B cell (primary cell): Measurements from ENCODE around the gene TMEM81. TPM values are rescaled to one million over a fixed set of nuclear protein-coding genes. Genes with fewer than 3 reads are reported as not detected.

Source experiments
- ATAC-seq: fragments of 200-7000 bp; cut with Tn5 transposase; one replicate; pipeline ENCODE4 v1.10.0; 2021; ENCODE audit warnings: low read depth, mild to moderate bottlenecking, moderate number of reproducible peaks, moderate library complexity
- CTCF ChIA-PET: fragments of 350-600 bp; sonication (Branson Sonifier 250); formaldehyde crosslinking; loops from one replicate; lab custom pipeline; 2021; ENCODE audit warnings: antibody characterized with exemption, inconsistent platforms; lab: Charles Lee
- POLR2A ChIA-PET: fragments of 350-600 bp; sonication (Branson Sonifier 250); formaldehyde crosslinking; loops from one replicate; lab custom pipeline; 2021; ENCODE audit warnings: antibody characterized with exemption; lab: Charles Lee
- DNase-seq: peaks from one replicate; pipeline ENCODE4 v3.0.0; 2013
- H2AFZ ChIP-seq: 2 replicates; pipeline ENCODE4 v1.6.1; 2012; ENCODE audit warnings: mild to moderate bottlenecking, low read depth, low read length; ENCODE audit not compliant: insufficient read depth, poor library complexity, severe bottlenecking
- H3K27ac ChIP-seq, 2 donors: 1 replicate in 1 of 2; 2 replicates in 1 of 2; pipeline ENCODE4 v1.5.1; 2012 to 2013; ENCODE audit warnings: low read length in 2 of 2, mild to moderate bottlenecking in 2 of 2, moderate library complexity in 1 of 2
- H3K27me3 ChIP-seq, 4 experiments: fragments of 200-600 bp in 1 of 4; sonication (generic) in 1 of 4; replicated peaks in 1 of 4; 1 replicate in 2 of 4; 2 replicates in 2 of 4; pipeline versions ENCODE4 v1.6.1 to v1.7.0; 2013 to 2016; ENCODE audit warnings: low read length in 3 of 4, mild to moderate bottlenecking in 2 of 4, mixed read lengths in 1 of 4, moderate library complexity in 1 of 4; ENCODE audit not compliant: insufficient read depth in 4 of 4, control insufficient read depth in 3 of 4; ENCODE audit errors: control extremely low read depth in 1 of 4
- H3K36me3 ChIP-seq, 2 experiments: replicated peaks in 1 of 2; 1 replicate in 1 of 2; 2 replicates in 1 of 2; pipeline versions ENCODE4 v1.6.1 to v1.7.1; 2013; ENCODE audit warnings: low read length in 1 of 2; ENCODE audit not compliant: insufficient read depth in 2 of 2, control insufficient read depth in 1 of 2; ENCODE audit errors: control extremely low read depth in 1 of 2, extremely low read depth in 1 of 2
- H3K4me1 ChIP-seq, 2 donors: fragments of 200-600 bp in 1 of 2; sonication (generic) in 1 of 2; 1 replicate in 1 of 2; 2 replicates in 1 of 2; pipeline versions ENCODE4 v1.5.1 to v1.6.1; 2013 to 2017; ENCODE audit warnings: low read length in 2 of 2; ENCODE audit not compliant: control insufficient read depth in 2 of 2, insufficient read depth in 2 of 2
- H3K4me2 ChIP-seq: replicated peaks from 2 replicates; pipeline ENCODE3; 2012; ENCODE audit warnings: mild to moderate bottlenecking, low read depth, low read length; ENCODE audit not compliant: poor library complexity, severe bottlenecking
- H3K4me3 ChIP-seq, 5 experiments: fragments of 200-600 bp in 1 of 5; sonication (generic) in 1 of 5; 1 replicate in 3 of 5; 2 replicates in 2 of 5; pipeline versions ENCODE4 v1.5.1 to v1.7.0; 2011 to 2016; ENCODE audit warnings: low read length in 4 of 5, mild to moderate bottlenecking in 4 of 5, low read depth in 2 of 5, control low read depth in 1 of 5, moderate library complexity in 1 of 5; ENCODE audit not compliant: insufficient read depth in 1 of 5; ENCODE audit errors: control extremely low read depth in 1 of 5, extremely low read depth in 1 of 5
- H3K79me2 ChIP-seq: fragments of 200-600 bp; sonication (generic); one replicate; pipeline ENCODE4 v1.6.0; 2016; ENCODE audit warnings: low read length; ENCODE audit not compliant: control insufficient read depth, insufficient read depth
- H3K9ac ChIP-seq: fragments of 200-600 bp; sonication (generic); 2 replicates; pipeline ENCODE4 v1.6.1; 2017; ENCODE audit warnings: mild to moderate bottlenecking, low read length, moderate library complexity
- H3K9me3 ChIP-seq, 3 donors: one replicate each; pipeline versions ENCODE4 v1.6.1 to v1.7.1; 2013; ENCODE audit warnings: low read length in 2 of 3; ENCODE audit not compliant: control insufficient read depth in 2 of 3, insufficient read depth in 1 of 3; ENCODE audit errors: control extremely low read depth in 1 of 3
- H4K20me1 ChIP-seq: 2 replicates; pipeline ENCODE4 v1.6.0; 2012; ENCODE audit warnings: mild to moderate bottlenecking, low read length; ENCODE audit not compliant: insufficient read depth, control insufficient read depth, poor library complexity, severe bottlenecking
- H3K27ac Mint-ChIP-seq: one replicate; pipeline ENCODE4 v1.8.0; 2021; ENCODE audit warnings: mixed read lengths
- H3K27me3 Mint-ChIP-seq: one replicate; pipeline ENCODE4 v1.8.0; 2021; ENCODE audit warnings: mixed read lengths
- H3K4me1 Mint-ChIP-seq: one replicate; pipeline ENCODE4 v1.8.0; 2021; ENCODE audit warnings: mixed read lengths
- H3K4me3 Mint-ChIP-seq: one replicate; pipeline ENCODE4 v1.8.0; 2021; ENCODE audit warnings: mixed read lengths
- H3K9me3 Mint-ChIP-seq: one replicate; pipeline ENCODE4 v1.8.0; 2022; ENCODE audit warnings: mixed read lengths; ENCODE audit not compliant: insufficient read depth
- CTCF ChIP-seq: fragments of 200-600 bp; IDR thresholded peaks from one replicate; pipeline ENCODE4 v1.8.0; 2022; ENCODE audit warnings: antibody characterized with exemption, mild to moderate bottlenecking
- EZH2 ChIP-seq: IDR thresholded peaks from 2 replicates; pipeline ENCODE4 v1.6.1; 2012; ENCODE audit warnings: borderline replicate concordance, low read depth, mild to moderate bottlenecking, moderate library complexity, low read length; ENCODE audit not compliant: insufficient read depth, poor library complexity, severe bottlenecking
- WGBS: methylation state at CpG from one replicate; pipeline ENCODE4 v1.1.5; 2013; ENCODE audit warnings: missing lambda C conversion rate; ENCODE audit not compliant: insufficient coverage; 5-methylcytosine and 5-hydroxymethylcytosine counted together
- intact Hi-C: fragments of 100-400 bp; cut with micrococcal nuclease; formaldehyde crosslinking; loops from one replicate; pipeline ENCODE4 v1.10.0; 2022
- polyA plus RNA-seq: library from polyadenylated mRNA; depleted of rRNA; stranded (reverse); fragments of >200 nt; gene quantifications from 2 replicates; pipeline ENCODE4 v1.2.3, GENCODE V29; 2012
- total RNA-seq, 2 donors: library from RNA; stranded (reverse); fragments of 120-200 nt in 1 of 2; gene quantifications; 1 replicate in 1 of 2; 2 replicates in 1 of 2; pipeline versions ENCODE4 v1.2.3 to v1.2.4, GENCODE V29; 2013 to 2022

The TMEM81 gene
- total and polyA plus RNA-seq, 2 donors (not counting 1 experiment from before 2014, with no cell fraction given): 3.0 to 6.2 TPM

DNA sequence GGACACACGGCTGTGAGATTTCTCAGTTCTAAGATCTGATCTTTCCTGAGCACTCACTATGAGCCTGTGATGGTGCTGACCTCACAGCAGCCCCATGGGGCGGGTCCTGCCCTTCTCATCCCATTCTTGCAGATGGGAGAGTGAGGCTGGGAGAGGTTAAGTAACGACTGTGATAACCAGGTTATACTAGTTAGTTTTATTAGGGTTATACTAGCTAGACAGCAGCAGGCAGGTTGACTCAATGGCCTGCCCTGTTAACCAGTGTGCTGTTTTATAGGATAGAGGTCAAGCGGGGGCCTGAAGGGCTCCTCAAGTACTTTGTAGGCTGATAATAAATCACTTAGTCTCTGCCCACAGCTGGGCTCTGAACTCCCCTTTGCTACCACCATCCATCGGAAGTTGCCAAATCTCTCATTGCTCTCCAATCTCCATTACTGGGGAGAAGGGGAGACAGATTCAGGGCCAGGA lies 36.5 kb downstream of the TMEM81 start:
- Histone ChIP-seq H2AFZ (no peak overlapping the region), H3K9me3 (no peaks in the 10 kb centered on the region), H3K4me1 (no peaks in the 10 kb centered on the region), H3K4me2 (no peak overlapping the region), H3K4me3 (no peak overlapping the region), H3K27me3 (peaks cover 0 to 37% (median 5%) of the 10 kb centered on the region in 4 experiments), H4K20me1 (no peaks in the 10 kb centered on the region), H3K36me3 (no peaks in the 10 kb centered on the region), H3K9ac (no peak overlapping the region), H3K79me2 (no peaks in the 10 kb centered on the region), H3K27ac (no peak overlapping the region)
- H3K4me1 Mint-ChIP-seq: no peaks in the 10 kb centered on the region
- intact Hi-C loops: no loop called here
- no peak overlapping the region for H3K4me3 Mint-ChIP-seq
- no peak overlapping the region for H3K27ac Mint-ChIP-seq
- no peak for DNase-seq
- 75% methylated on average over 1 of the region's 5 CpGs for WGBS
- TF ChIP-seq EZH2 (no peak), CTCF (no peak)
- ChIA-PET POLR2A (no interaction called here), CTCF (interaction anchor here (0.8 kb wide), 1 partner anchor 14 kb away, joined by 3 read pairs; no protein-coding TSS in a partner anchor)
- H3K9me3 Mint-ChIP-seq: no peaks in the 10 kb centered on the region
- no peak for ATAC-seq
- peaks cover 40% of the 10 kb centered on the region for H3K27me3 Mint-ChIP-seq

DNA sequence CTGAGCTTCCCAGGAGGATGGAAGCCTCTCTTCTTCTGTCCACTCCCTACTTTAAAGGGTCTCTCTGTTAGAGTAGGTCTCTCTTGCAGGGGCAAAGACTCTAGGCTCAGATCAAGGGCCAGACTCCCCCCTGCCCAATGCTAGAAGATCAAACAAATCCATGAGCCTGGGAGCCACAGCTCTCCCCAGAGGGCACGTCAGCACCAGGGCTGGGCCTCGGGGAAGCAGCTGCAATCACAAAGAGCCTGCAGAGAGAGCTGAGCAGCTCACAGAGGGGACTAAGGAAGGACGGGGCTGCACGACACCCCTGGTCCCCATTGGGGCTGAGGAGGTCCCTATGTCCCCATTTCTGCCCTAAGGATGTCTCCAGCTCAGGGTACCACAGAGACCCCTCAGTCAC lies 37.4 kb downstream of the TMEM81 start:
- Histone ChIP-seq H3K79me2 (no peaks in the 10 kb centered on the region), H3K27ac (no peak overlapping the region), H2AFZ (no peak overlapping the region), H3K27me3 (peaks cover 0 to 41% (median 8%) of the 10 kb centered on the region in 4 experiments), H3K9me3 (no peaks in the 10 kb centered on the region), H3K4me2 (no peak overlapping the region), H4K20me1 (no peaks in the 10 kb centered on the region), H3K4me1 (no peaks in the 10 kb centered on the region), H3K9ac (no peak overlapping the region), H3K4me3 (no peak overlapping the region), H3K36me3 (no peaks in the 10 kb centered on the region)
- ChIA-PET POLR2A (no interaction called here), CTCF (no interaction called here)
- Mint-ChIP-seq H3K4me3 (no peak overlapping the region), H3K4me1 (no peaks in the 10 kb centered on the region), H3K27me3 (peaks cover 46% of the 10 kb centered on the region), H3K27ac (no peak overlapping the region), H3K9me3 (no peaks in the 10 kb centered on the region)
- DNase-seq: no peak
- ATAC-seq: no peak
- WGBS: 25% methylated on average over 4 of the region's 4 CpGs
- TF ChIP-seq CTCF (no peak), EZH2 (no peak)
- intact Hi-C loops: no loop called here
